ENCODE data around the gene CHRM1.

Gene CHRM1

DNA sequence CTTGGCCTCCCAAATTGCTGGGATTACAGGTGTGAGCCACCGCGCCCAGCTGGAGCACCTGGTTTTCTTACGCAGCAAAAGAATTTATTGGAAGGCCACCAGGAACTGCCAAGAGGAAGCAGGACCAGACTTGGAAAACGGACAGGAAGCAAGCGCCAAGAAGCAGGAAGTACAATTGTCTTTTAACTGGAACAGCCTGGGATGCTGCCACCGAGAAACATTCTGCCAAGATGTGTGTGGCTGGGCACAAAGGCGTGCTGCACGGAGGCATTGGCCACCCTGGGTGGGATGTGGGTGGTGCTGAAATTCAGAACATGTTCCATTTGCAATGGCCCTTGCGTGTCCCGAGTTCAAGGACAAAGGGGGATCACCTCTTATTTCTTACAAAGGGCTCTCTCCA, 25.1 kb downstream of the CHRM1 start:
- H3K27ac ChIP-seq (replicated peaks) = no peak overlapping the region
- TF ChIP-seq, protein P1, sequence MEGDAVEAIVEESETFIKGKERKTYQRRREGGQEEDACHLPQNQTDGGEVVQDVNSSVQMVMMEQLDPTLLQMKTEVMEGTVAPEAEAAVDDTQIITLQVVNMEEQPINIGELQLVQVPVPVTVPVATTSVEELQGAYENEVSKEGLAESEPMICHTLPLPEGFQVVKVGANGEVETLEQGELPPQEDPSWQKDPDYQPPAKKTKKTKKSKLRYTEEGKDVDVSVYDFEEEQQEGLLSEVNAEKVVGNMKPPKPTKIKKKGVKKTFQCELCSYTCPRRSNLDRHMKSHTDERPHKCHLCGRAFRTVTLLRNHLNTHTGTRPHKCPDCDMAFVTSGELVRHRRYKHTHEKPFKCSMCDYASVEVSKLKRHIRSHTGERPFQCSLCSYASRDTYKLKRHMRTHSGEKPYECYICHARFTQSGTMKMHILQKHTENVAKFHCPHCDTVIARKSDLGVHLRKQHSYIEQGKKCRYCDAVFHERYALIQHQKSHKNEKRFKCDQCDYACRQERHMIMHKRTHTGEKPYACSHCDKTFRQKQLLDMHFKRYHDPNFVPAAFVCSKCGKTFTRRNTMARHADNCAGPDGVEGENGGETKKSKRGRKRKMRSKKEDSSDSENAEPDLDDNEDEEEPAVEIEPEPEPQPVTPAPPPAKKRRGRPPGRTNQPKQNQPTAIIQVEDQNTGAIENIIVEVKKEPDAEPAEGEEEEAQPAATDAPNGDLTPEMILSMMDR (IDR thresholded peaks at IDR 0.05; ENCODE audit: insufficient read depth, low read length) = no peak
- TF ChIP-seq, protein P2, sequence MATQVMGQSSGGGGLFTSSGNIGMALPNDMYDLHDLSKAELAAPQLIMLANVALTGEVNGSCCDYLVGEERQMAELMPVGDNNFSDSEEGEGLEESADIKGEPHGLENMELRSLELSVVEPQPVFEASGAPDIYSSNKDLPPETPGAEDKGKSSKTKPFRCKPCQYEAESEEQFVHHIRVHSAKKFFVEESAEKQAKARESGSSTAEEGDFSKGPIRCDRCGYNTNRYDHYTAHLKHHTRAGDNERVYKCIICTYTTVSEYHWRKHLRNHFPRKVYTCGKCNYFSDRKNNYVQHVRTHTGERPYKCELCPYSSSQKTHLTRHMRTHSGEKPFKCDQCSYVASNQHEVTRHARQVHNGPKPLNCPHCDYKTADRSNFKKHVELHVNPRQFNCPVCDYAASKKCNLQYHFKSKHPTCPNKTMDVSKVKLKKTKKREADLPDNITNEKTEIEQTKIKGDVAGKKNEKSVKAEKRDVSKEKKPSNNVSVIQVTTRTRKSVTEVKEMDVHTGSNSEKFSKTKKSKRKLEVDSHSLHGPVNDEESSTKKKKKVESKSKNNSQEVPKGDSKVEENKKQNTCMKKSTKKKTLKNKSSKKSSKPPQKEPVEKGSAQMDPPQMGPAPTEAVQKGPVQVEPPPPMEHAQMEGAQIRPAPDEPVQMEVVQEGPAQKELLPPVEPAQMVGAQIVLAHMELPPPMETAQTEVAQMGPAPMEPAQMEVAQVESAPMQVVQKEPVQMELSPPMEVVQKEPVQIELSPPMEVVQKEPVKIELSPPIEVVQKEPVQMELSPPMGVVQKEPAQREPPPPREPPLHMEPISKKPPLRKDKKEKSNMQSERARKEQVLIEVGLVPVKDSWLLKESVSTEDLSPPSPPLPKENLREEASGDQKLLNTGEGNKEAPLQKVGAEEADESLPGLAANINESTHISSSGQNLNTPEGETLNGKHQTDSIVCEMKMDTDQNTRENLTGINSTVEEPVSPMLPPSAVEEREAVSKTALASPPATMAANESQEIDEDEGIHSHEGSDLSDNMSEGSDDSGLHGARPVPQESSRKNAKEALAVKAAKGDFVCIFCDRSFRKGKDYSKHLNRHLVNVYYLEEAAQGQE (IDR thresholded peaks at IDR 0.05; ENCODE audit: insufficient replicate concordance, low read depth) = no peak
- TF ChIP-seq SPI1 (IDR thresholded peaks at IDR 0.05; ENCODE audit: borderline replicate concordance, low read depth) = no peak
- no peak for DNase-seq (ENCODE audit: low read depth in 1 of 2, low spot score in 1 of 2)
- H3K4me3 ChIP-seq (replicated peaks; ENCODE audit: insufficient read depth, low read length) = no peak overlapping the region
- no peaks in the 10 kb centered on the region for H3K27me3 ChIP-seq (ENCODE audit: insufficient read depth, poor library complexity, severe bottlenecking)

DNA sequence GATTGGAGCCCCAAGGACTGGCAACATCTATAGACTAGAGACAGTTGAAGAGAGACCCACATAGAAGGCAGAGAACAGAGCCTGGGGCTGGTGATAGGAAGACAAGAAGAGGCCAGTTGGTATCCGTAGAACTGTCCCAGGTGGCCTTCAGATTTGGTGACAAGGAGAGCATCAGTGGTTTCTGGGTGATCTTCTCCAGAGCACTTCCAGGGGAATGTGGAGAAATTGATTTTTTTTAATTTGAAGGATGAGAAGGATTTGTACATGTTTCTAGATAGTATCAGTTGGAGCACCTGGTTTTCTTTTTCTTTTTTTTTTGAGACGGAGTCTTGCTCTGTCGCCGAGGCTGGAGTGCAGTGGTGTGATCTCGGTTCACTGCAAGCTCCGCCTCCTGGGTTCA, 25.7 kb downstream of the CHRM1 start:
- no peak for DNase-seq (ENCODE audit: low read depth in 1 of 2, low spot score in 1 of 2)

DNA sequence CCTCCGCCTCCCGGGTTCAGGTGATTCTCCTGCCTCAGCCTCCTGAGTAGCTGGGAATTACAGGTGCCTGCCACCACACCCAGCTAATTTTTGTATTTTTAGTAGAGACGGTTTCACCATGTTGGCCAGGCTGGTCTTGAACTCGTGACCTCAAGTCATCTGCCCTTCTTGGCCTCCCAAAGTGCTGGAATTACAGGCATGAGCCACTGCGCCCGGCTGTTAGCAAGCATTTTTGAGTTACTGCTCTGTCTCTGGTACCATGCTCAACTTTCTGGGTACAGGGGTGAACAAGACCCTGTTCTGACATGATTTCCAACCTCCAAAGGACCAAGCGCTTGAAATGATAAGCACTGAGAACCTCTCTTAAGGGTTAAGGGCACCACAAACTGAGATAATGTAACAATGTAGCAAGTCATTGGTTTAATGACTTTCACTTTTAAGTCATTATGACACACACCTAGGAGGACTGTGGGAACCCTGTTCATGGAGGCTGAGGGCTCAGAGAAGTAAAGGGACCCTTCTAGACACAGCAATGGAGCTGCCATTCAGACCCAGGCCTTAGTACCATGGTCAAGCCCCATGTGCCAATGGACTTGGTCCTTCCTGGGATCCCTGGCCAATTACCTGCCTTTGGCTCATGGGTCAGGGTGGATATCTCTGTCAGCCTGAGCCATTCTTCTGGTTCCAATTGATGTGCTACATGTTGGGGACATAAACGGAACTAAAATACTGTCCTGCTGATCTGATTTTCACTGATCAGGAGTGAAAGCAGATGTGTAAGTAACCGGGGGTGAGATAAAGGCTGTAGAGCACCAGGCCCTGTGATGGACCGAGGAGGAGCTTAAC, 28.9 kb downstream of the CHRM1 start:
- DNase-seq (ENCODE audit: low read depth in 1 of 2, low spot score in 1 of 2) = no peak
- TF ChIP-seq SPI1 (IDR thresholded peaks at IDR 0.05; ENCODE audit: borderline replicate concordance, low read depth) = no peak
- TF ChIP-seq, protein P2 (IDR thresholded peaks at IDR 0.05; ENCODE audit: insufficient replicate concordance, low read depth) = no peak
- no peak for TF ChIP-seq POLR2AphosphoS5 (IDR thresholded peaks at IDR 0.05; ENCODE audit: low read depth)
- no peak for TF ChIP-seq GABPA (IDR thresholded peaks at IDR 0.05; ENCODE audit: low read depth)
- TF ChIP-seq, protein P1 (IDR thresholded peaks at IDR 0.05; ENCODE audit: insufficient read depth, low read length) = no peak
- no peak overlapping the region for H3K4me3 ChIP-seq (replicated peaks; ENCODE audit: insufficient read depth, low read length)
- H3K27ac ChIP-seq (replicated peaks) = no peak overlapping the region
- H3K27me3 ChIP-seq (ENCODE audit: insufficient read depth, poor library complexity, severe bottlenecking) = no peaks in the 10 kb centered on the region

More for the DNA sequence above, 25.7 kb downstream of the CHRM1 start:
- H3K27ac ChIP-seq (replicated peaks) = no peak overlapping the region
- TF ChIP-seq, protein P2 (IDR thresholded peaks at IDR 0.05; ENCODE audit: insufficient replicate concordance, low read depth) = no peak
- TF ChIP-seq SPI1 (IDR thresholded peaks at IDR 0.05; ENCODE audit: borderline replicate concordance, low read depth) = no peak
- TF ChIP-seq, protein P1 (IDR thresholded peaks at IDR 0.05; ENCODE audit: insufficient read depth, low read length) = no peak
- no peak for TF ChIP-seq GABPA (IDR thresholded peaks at IDR 0.05; ENCODE audit: low read depth)
- no peak for TF ChIP-seq POLR2AphosphoS5 (IDR thresholded peaks at IDR 0.05; ENCODE audit: low read depth)
- no peak overlapping the region for H3K4me3 ChIP-seq (replicated peaks; ENCODE audit: insufficient read depth, low read length)
- H3K27me3 ChIP-seq (ENCODE audit: insufficient read depth, poor library complexity, severe bottlenecking) = no peaks in the 10 kb centered on the region

Measured in HL-60 (cell line).